Mesothelial cell of epicardium (in vitro differentiated cells): ENCODE results near the gene GRID2. TPM values are rescaled to one million over a fixed set of nuclear protein-coding genes. Genes with fewer than 3 reads are reported as not detected.

Experiments
- DNase-seq, 2 experiments: peaks; one replicate each; pipeline ENCODE4 v3.0.0; 2021; ENCODE audit warnings: low spot score in 2 of 2; ENCODE audit not compliant: unreplicated experiment in 2 of 2
- H3K27ac Mint-ChIP-seq: 2 replicates; pipeline ENCODE4 v1.8.0; 2021; ENCODE audit warnings: mixed read lengths
- H3K27me3 Mint-ChIP-seq: 2 replicates; pipeline ENCODE4 v1.8.0; 2021; ENCODE audit warnings: low read depth, mixed read lengths
- H3K36me3 Mint-ChIP-seq: 2 replicates; pipeline ENCODE4 v1.8.0; 2021; ENCODE audit warnings: mixed read lengths
- H3K4me1 Mint-ChIP-seq: 2 replicates; pipeline ENCODE4 v1.8.0; 2021; ENCODE audit warnings: mixed read lengths
- H3K4me3 Mint-ChIP-seq: 2 replicates; pipeline ENCODE4 v1.8.0; 2021; ENCODE audit warnings: mild to moderate bottlenecking, moderate library complexity, mixed read lengths
- H3K9me3 Mint-ChIP-seq: 2 replicates; pipeline ENCODE4 v1.8.0; 2021; ENCODE audit warnings: mixed read lengths
- total RNA-seq: library from RNA; stranded (reverse); gene quantifications from 3 replicates; pipeline ENCODE4 v1.2.1, GENCODE V29; 2021
- TF ChIP-seq, protein P1 (sequence below): fragments of 200-600 bp; sonication (generic); IDR thresholded peaks from one replicate; pipeline ENCODE4 v1.5.0; 2021; ENCODE audit warnings: antibody characterized with exemption; ENCODE audit not compliant: unreplicated experiment

Gene GRID2
- total RNA-seq, 1 donor from 2014 or later: 3.1 TPM

- Mint-ChIP-seq H3K9me3 (no peaks in the 10 kb centered on the region), H3K4me1 (peaks cover 20% of the 10 kb centered on the region), H3K4me3 (no peak overlapping the region), H3K27me3 (no peaks in the 10 kb centered on the region), H3K36me3 (no peaks in the 10 kb centered on the region), H3K27ac (no peak overlapping the region)
- no peak for DNase-seq
- TF ChIP-seq, protein P1, sequence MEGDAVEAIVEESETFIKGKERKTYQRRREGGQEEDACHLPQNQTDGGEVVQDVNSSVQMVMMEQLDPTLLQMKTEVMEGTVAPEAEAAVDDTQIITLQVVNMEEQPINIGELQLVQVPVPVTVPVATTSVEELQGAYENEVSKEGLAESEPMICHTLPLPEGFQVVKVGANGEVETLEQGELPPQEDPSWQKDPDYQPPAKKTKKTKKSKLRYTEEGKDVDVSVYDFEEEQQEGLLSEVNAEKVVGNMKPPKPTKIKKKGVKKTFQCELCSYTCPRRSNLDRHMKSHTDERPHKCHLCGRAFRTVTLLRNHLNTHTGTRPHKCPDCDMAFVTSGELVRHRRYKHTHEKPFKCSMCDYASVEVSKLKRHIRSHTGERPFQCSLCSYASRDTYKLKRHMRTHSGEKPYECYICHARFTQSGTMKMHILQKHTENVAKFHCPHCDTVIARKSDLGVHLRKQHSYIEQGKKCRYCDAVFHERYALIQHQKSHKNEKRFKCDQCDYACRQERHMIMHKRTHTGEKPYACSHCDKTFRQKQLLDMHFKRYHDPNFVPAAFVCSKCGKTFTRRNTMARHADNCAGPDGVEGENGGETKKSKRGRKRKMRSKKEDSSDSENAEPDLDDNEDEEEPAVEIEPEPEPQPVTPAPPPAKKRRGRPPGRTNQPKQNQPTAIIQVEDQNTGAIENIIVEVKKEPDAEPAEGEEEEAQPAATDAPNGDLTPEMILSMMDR: no peak
Measured at GRCh38 chr4:93072292-93072691, 768.5 kb downstream of the GRID2 start.

- H3K27ac Mint-ChIP-seq: no peak overlapping the region
- H3K36me3 Mint-ChIP-seq: no peaks in the 10 kb centered on the region
- peaks cover 9% of the 10 kb centered on the region for H3K4me1 Mint-ChIP-seq
- H3K9me3 Mint-ChIP-seq: peaks cover 10% of the 10 kb centered on the region
- no peak overlapping the region for H3K4me3 Mint-ChIP-seq
- TF ChIP-seq, protein P1: no peak
- no peaks in the 10 kb centered on the region for H3K27me3 Mint-ChIP-seq
- DNase-seq: no peak
Measured at GRCh38 chr4:93080316-93080715, 776.5 kb downstream of the GRID2 start.

DNA sequence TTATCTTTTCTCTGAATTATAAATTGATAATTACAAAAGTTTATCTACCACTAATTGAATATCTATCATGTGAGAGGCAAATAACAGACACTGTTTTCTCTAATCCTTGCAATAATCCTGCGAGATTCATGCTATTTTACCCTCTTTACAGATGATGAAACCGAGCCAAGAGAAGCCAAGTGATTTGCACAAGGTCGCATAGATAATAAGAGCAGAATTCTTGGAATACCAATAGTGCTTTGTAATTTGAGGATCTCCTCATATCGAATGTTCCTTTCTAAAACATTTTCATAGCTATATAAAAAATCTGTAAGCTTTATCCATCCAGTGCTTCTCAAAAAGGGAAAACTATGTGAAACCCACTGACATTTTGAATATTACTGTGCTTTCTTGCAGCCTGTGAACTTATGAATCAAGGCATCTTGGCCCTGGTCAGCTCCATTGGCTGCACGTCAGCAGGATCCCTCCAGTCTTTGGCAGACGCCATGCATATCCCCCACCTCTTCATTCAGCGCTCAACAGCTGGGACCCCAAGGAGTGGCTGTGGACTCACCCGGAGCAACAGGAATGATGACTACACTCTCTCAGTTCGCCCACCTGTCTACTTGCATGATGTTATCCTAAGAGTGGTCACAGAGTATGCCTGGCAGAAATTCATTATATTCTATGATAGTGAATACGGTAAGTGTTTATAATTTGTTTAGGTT lies 781.0 kb downstream of the GRID2 start:
- Mint-ChIP-seq H3K9me3 (peaks cover 5% of the 10 kb centered on the region), H3K27me3 (no peaks in the 10 kb centered on the region), H3K27ac (no peak overlapping the region), H3K4me3 (peak overlapping the region; percentile 7), H3K4me1 (peaks cover 34% of the 10 kb centered on the region), H3K36me3 (no peaks in the 10 kb centered on the region)
- DNase-seq: no peak
- TF ChIP-seq, protein P1: no peak

DNA sequence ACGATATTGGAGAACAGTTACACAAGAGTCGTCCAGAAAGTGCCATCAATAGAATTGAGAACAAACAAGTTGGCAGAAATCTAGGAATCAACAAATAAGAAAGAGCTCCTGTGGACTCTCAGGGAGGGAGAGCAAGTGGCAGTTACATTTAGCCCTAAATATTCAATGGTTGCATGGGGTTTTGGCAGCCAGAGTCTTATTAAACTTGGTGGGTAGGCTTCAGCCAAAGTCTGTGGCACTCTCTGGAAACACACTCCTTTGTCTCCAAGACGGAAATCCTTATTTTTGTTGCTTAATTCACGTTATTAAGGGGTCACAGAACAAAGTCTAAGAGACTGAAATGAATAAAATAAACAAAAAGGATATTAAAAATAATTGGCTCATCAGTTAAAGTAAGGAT lies 782.6 kb downstream of the GRID2 start:
- no peak overlapping the region for H3K27ac Mint-ChIP-seq
- H3K4me1 Mint-ChIP-seq: peaks cover 45% of the 10 kb centered on the region

GRCh38 chr4:93092765-93093164 lies 789.0 kb downstream of the GRID2 start:
- DNase-seq: no peak
- no peaks in the 10 kb centered on the region for H3K9me3 Mint-ChIP-seq
- no peaks in the 10 kb centered on the region for H3K36me3 Mint-ChIP-seq
- peaks cover 1% of the 10 kb centered on the region for H3K27me3 Mint-ChIP-seq
- H3K27ac Mint-ChIP-seq: no peak overlapping the region
- H3K4me3 Mint-ChIP-seq: no peak overlapping the region
- H3K4me1 Mint-ChIP-seq: peaks cover 30% of the 10 kb centered on the region
- TF ChIP-seq, protein P1: no peak

More for the DNA sequence above, 782.6 kb downstream of the GRID2 start:
- TF ChIP-seq, protein P1: no peak
- Mint-ChIP-seq H3K36me3 (no peaks in the 10 kb centered on the region), H3K27me3 (no peaks in the 10 kb centered on the region), H3K9me3 (peaks cover 5% of the 10 kb centered on the region), H3K4me3 (no peak overlapping the region)
- no peak for DNase-seq
